H9 (cell line): ENCODE data around the gene PHTF1. TPM values are rescaled to one million over a fixed set of nuclear protein-coding genes. Genes with fewer than 3 reads are reported as not detected.

Experiments
- DNase-seq: peaks from one replicate; pipeline ENCODE4 v3.0.0-alpha.2; 2017
- H2AFZ ChIP-seq: one replicate; pipeline ENCODE4 v1.6.1; 2013; ENCODE audit warnings: mild to moderate bottlenecking, low read length, control low read depth, moderate library complexity
- H2AK5ac ChIP-seq: 2 replicates; pipeline ENCODE4 v1.6.1; 2013; ENCODE audit warnings: low read length, control low read depth, mixed read lengths; ENCODE audit not compliant: insufficient read length
- H2BK120ac ChIP-seq: one replicate; pipeline ENCODE4 v1.6.1; 2013; ENCODE audit warnings: low read depth, mild to moderate bottlenecking, low read length, control low read depth, inconsistent platforms; ENCODE audit not compliant: poor library complexity, severe bottlenecking
- H2BK12ac ChIP-seq: 2 replicates; pipeline ENCODE4 v1.6.1; 2013; ENCODE audit warnings: low read length, control low read depth, mixed read lengths, low read depth; ENCODE audit not compliant: insufficient read length
- H2BK15ac ChIP-seq: 2 replicates; pipeline ENCODE4 v1.6.1; 2013; ENCODE audit warnings: low read depth, low read length, control low read depth
- H2BK20ac ChIP-seq: one replicate; pipeline ENCODE4 v1.6.1; 2013; ENCODE audit warnings: low read depth, mild to moderate bottlenecking, low read length, control low read depth, inconsistent platforms; ENCODE audit not compliant: poor library complexity, severe bottlenecking
- H2BK5ac ChIP-seq: 2 replicates; pipeline ENCODE4 v1.6.1; 2013; ENCODE audit warnings: low read length, control low read depth, mixed read lengths; ENCODE audit not compliant: insufficient read length
- H3K14ac ChIP-seq: 2 replicates; pipeline ENCODE4 v1.6.1; 2013; ENCODE audit warnings: low read length, control low read depth; ENCODE audit not compliant: insufficient read depth
- H3K18ac ChIP-seq: 2 replicates; pipeline ENCODE4 v1.6.1; 2013; ENCODE audit warnings: low read depth, mild to moderate bottlenecking, mixed read lengths, low read length, control low read depth; ENCODE audit not compliant: insufficient read length
- H3K23ac ChIP-seq: 2 replicates; pipeline ENCODE4 v1.6.1; 2013; ENCODE audit warnings: low read length, control low read depth, mixed read lengths, low read depth; ENCODE audit not compliant: insufficient read length
- H3K23me2 ChIP-seq: 2 replicates; pipeline ENCODE4 v1.6.1; 2013; ENCODE audit warnings: low read depth, mild to moderate bottlenecking, mixed read lengths, low read length, control low read depth; ENCODE audit not compliant: insufficient read length, poor library complexity, severe bottlenecking
- H3K27ac ChIP-seq: 2 replicates; pipeline ENCODE4 v1.5.1; 2013; ENCODE audit warnings: low read length, control low read depth, mixed read lengths, low read depth; ENCODE audit not compliant: insufficient read length
- H3K27me3 ChIP-seq: 2 replicates; pipeline ENCODE4 v1.6.1; 2013; ENCODE audit warnings: low read length, control low read depth, inconsistent platforms; ENCODE audit not compliant: insufficient read depth
- H3K4ac ChIP-seq: 2 replicates; pipeline ENCODE4 v1.6.1; 2013; ENCODE audit warnings: low read depth, mild to moderate bottlenecking, control low read depth, inconsistent platforms, low read length, moderate library complexity
- H3K4me1 ChIP-seq: 2 replicates; pipeline ENCODE4 v1.6.1; 2013; ENCODE audit warnings: low read length, control low read depth, inconsistent platforms; ENCODE audit not compliant: insufficient read depth
- H3K4me2 ChIP-seq: 2 replicates; pipeline ENCODE4 v1.6.1; 2013; ENCODE audit warnings: low read length, control low read depth, mixed read lengths; ENCODE audit not compliant: insufficient read length, insufficient read depth
- H3K56ac ChIP-seq: 2 replicates; pipeline ENCODE4 v1.6.1; 2013; ENCODE audit warnings: low read depth, mild to moderate bottlenecking, mixed read lengths, low read length, control low read depth; ENCODE audit not compliant: insufficient read length
- H3K79me1 ChIP-seq: 2 replicates; pipeline ENCODE4 v1.6.1; 2013; ENCODE audit warnings: low read depth, mild to moderate bottlenecking, moderate library complexity, low read length, control low read depth, inconsistent platforms; ENCODE audit not compliant: insufficient read depth, poor library complexity, severe bottlenecking
- H3K79me2 ChIP-seq: 2 replicates; pipeline ENCODE4 v1.6.1; 2013; ENCODE audit warnings: low read length, control low read depth, inconsistent platforms; ENCODE audit not compliant: insufficient read depth
- H3K9ac ChIP-seq: 2 replicates; pipeline ENCODE4 v1.6.1; 2013; ENCODE audit warnings: low read length, control low read depth, mixed read lengths; ENCODE audit not compliant: insufficient read length; ENCODE audit errors: extremely low read depth
- H3K9me3 ChIP-seq: one replicate; pipeline ENCODE4 v1.6.1; 2013; ENCODE audit warnings: low read depth, low read length, inconsistent platforms; ENCODE audit not compliant: control insufficient read depth
- H3T11ph ChIP-seq: one replicate; pipeline ENCODE4 v1.6.1; 2013; ENCODE audit warnings: mild to moderate bottlenecking, low read length, control low read depth, inconsistent platforms
- H4K20me1 ChIP-seq: one replicate; pipeline ENCODE4 v1.6.1; 2013; ENCODE audit not compliant: control insufficient read depth, insufficient read length, insufficient read depth
- H4K5ac ChIP-seq: 2 replicates; pipeline ENCODE4 v1.6.1; 2013; ENCODE audit warnings: low read depth, mild to moderate bottlenecking, mixed read lengths, low read length, control low read depth; ENCODE audit not compliant: insufficient read length
- H4K8ac ChIP-seq: replicated peaks from 2 replicates; pipeline ENCODE4 v1.6.1; 2013; ENCODE audit warnings: low read length, control low read depth, mixed read lengths, low read depth; ENCODE audit not compliant: insufficient read length
- H4K91ac ChIP-seq: 2 replicates; pipeline ENCODE4 v1.6.1; 2013; ENCODE audit warnings: low read depth, mild to moderate bottlenecking, moderate library complexity, mixed read lengths, low read length, control low read depth; ENCODE audit not compliant: insufficient read length
- H3K27ac Mint-ChIP-seq, 3 experiments: 2 replicates in 2 of 3; 3 replicates in 1 of 3; pipeline ENCODE4 v1.8.0; 2020 to 2021; ENCODE audit warnings: mixed read lengths in 3 of 3, mild to moderate bottlenecking in 1 of 3, moderate library complexity in 1 of 3
- H3K27me3 Mint-ChIP-seq: 2 replicates; pipeline ENCODE4 v1.8.0; 2021; ENCODE audit warnings: low read depth, mild to moderate bottlenecking, moderate library complexity, mixed read lengths
- H3K36me3 Mint-ChIP-seq, 3 experiments: 2 replicates in 2 of 3; 3 replicates in 1 of 3; pipeline ENCODE4 v1.8.0; 2020 to 2021; ENCODE audit warnings: low read depth in 3 of 3, mixed read lengths in 3 of 3; ENCODE audit not compliant: insufficient read depth in 1 of 3
- H3K4me1 Mint-ChIP-seq, 2 experiments: 2 replicates each; pipeline ENCODE4 v1.8.0; 2020; ENCODE audit warnings: mixed read lengths in 2 of 2
- H3K4me3 Mint-ChIP-seq, 2 experiments: 2 replicates in 1 of 2; 3 replicates in 1 of 2; pipeline ENCODE4 v1.8.0; 2020 to 2021; ENCODE audit warnings: mild to moderate bottlenecking in 2 of 2, mixed read lengths in 2 of 2, moderate library complexity in 1 of 2
- H3K9me3 Mint-ChIP-seq, 2 experiments: 2 replicates in 1 of 2; 3 replicates in 1 of 2; pipeline ENCODE4 v1.8.0; 2020; ENCODE audit warnings: mild to moderate bottlenecking in 2 of 2, mixed read lengths in 2 of 2, moderate library complexity in 1 of 2
- CTCF ChIP-seq: fragments of 200-600 bp; sonication (generic); conservative IDR thresholded peaks from 3 replicates; pipeline ENCODE4 v1.8.0; 2021; ENCODE audit warnings: antibody characterized with exemption, mild to moderate bottlenecking
- WGBS: extraction: QIAGEN DNeasy Blood & Tissue Kit; methylation state at CpG from one replicate; pipeline ENCODE4 v1.1.7; 2013; ENCODE audit warnings: missing lambda C conversion rate, low lambda C conversion rate, mixed read lengths; ENCODE audit not compliant: insufficient read length; ENCODE audit errors: extremely low coverage; 5-methylcytosine and 5-hydroxymethylcytosine counted together
- total RNA-seq: library from RNA; stranded (reverse); gene quantifications from 2 replicates; pipeline ENCODE4 v1.2.1, GENCODE V29; 2021

Gene PHTF1
- total RNA-seq, 1 experiment from 2014 or later, result 28.4 TPM

- Histone ChIP-seq H3K9ac (no peak overlapping the region), H3K18ac (no peak overlapping the region), H3K27me3 (no peaks in the 10 kb centered on the region), H4K5ac (no peak overlapping the region), H3K79me2 (no peaks in the 10 kb centered on the region), H2AK5ac (no peak overlapping the region), H3K4me1 (no peaks in the 10 kb centered on the region), H3K23ac (no peak overlapping the region), H3K79me1 (no peaks in the 10 kb centered on the region), H2AFZ (no peak overlapping the region), H4K91ac (no peak overlapping the region), H3K4ac (no peak overlapping the region), H2BK20ac (no peak overlapping the region), H2BK12ac (no peak overlapping the region), H3T11ph (no peak overlapping the region), H3K4me2 (no peak overlapping the region), H3K56ac (no peak overlapping the region), H3K14ac (no peak overlapping the region), H3K23me2 (no peaks in the 10 kb centered on the region), H3K27ac (no peak overlapping the region), H2BK15ac (no peak overlapping the region), H2BK120ac (no peak overlapping the region), H4K8ac (no peak overlapping the region), H2BK5ac (no peak overlapping the region), H4K20me1 (no peaks in the 10 kb centered on the region), H3K9me3 (no peaks in the 10 kb centered on the region)
- DNase-seq, result no peak
- TF ChIP-seq CTCF, result no peak
- no peak overlapping the region for H3K4me3 Mint-ChIP-seq
- no peaks in the 10 kb centered on the region for H3K27me3 Mint-ChIP-seq
- peaks cover 6 to 8% of the 10 kb centered on the region in 2 experiments for H3K4me1 Mint-ChIP-seq
- H3K36me3 Mint-ChIP-seq, result no peaks in the 10 kb centered on the region; a peak in 2 of 7 replicates
- H3K27ac Mint-ChIP-seq, result no peak overlapping the region
- H3K9me3 Mint-ChIP-seq, result no peaks in the 10 kb centered on the region
- no CpG with 5 or more reads among the region's 5 CpGs for WGBS
These were observed 82.8 kb downstream of the PHTF1 start for GRCh38 chr1:113676524-113676923.
